G401 (cell line): ENCODE measurements around the gene ZNF581. TPM values are rescaled to one million over a fixed set of nuclear protein-coding genes. Genes with fewer than 3 reads are reported as not detected.

ENCODE experiments used
- DNase-seq: peaks from one replicate; pipeline ENCODE4 v3.0.0-alpha.2; 2015; ENCODE audit warnings: low spot score
- in situ Hi-C: cut with HindIII; loops from 2 replicates; pipeline ENCODE4 v1.10.0; 2016; ENCODE audit warnings: low sequenced_read_pairs, mixed read lengths
- total RNA-seq: library from RNA; depleted of rRNA; stranded (reverse); fragments of >200 nt; shearing (Covaris generic); gene quantifications from 2 replicates; pipeline ENCODE4 v1.2.3, GENCODE V29; 2014

The ZNF581 gene
- total RNA-seq, 1 experiment from 2014 or later: 31.0 TPM

DNA sequence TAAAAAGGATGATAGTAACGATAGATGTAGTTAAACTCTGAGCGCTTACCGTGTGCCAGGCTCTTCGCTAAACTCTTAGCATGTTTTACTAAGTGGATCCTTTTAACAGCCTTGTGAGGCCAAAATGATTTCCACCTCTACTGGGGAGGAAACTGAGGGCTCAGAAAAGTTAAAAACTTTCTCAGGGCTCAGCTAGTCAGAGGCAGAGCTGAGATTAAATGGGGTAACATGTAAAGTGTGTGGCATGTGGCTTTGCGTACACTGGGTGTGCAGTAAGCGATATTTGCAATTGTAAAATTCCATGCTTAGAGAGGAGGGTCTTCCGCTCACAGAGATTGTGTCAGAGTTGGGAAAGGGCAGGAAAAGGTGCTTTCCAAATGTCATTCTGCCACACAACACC, 13.1 kb downstream of the ZNF581 start:
- no peak for DNase-seq
- in situ Hi-C loops: no loop called here

- no peak for DNase-seq
- in situ Hi-C loops: no loop called here
Observed at GRCh38 chr19:55656988-55657747, 13.7 kb downstream of the ZNF581 start.

GRCh38 chr19:55658846-55659459, 15.5 kb downstream of the ZNF581 start:
- in situ Hi-C loops: no loop called here
- no peak for DNase-seq

DNA sequence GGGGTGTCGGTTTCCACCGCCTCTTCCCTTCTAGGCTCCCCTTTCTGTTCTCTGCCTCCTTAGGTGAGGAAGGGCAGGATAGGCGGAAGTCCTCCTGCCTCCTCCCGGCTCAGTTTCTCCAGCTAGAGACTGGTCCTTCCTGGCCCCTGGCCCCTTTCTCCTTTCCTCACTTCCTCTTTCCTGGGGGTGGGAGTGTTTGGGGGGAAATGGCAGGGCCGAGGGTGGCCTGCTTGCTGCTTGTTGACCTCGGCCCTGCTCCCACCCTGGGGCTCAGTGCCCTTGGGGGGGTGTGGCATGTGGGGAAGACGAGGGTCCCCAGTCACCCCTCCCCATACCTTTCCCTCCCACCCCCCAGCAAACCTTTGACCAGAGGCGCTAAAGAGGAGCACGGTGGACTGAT, 16.4 kb downstream of the ZNF581 start:
- in situ Hi-C loops: no loop called here
- DNase-seq: no peak

DNA sequence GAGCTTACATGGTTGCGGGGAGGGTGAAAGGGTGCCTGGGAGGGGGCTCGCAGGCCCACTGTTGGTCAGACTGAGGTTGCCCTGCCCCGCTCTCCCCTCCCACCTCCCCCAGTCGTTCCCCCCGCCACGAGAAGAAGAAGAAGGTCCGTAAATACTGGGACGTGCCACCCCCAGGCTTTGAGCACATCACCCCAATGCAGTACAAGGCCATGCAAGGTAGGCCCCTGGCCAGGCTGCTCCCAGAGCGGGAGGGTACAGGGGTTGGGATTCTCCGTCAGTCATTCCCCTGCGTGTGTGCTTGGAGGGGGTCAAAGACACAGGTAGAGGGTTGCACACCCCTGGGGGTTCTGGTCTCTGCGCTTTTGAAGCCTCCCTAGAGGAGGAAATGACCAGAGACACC, 17.0 kb downstream of the ZNF581 start:
- in situ Hi-C loops: no loop called here
- no peak for DNase-seq

DNA sequence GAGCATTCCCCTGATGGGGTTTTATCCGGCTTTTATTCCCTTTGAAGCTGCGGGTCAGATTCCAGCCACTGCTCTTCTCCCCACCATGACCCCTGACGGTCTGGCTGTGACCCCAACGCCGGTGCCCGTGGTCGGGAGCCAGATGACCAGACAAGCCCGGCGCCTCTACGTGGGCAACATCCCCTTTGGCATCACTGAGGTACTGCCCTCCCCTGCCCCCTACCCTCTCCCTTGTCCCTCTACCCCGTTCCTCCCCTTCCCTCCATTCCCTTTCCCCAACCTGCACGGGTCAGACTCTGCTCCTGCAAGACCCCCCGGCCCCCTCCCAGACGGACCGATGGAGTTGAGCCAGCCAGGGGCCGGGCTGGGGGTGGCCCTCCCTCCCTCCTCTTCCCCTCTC, 17.5 kb downstream of the ZNF581 start:
- DNase-seq: no peak
- in situ Hi-C loops: no loop called here

GRCh38 chr19:55661826-55662225, 18.4 kb downstream of the ZNF581 start:
- no peak for DNase-seq
- in situ Hi-C loops: no loop called here

DNA sequence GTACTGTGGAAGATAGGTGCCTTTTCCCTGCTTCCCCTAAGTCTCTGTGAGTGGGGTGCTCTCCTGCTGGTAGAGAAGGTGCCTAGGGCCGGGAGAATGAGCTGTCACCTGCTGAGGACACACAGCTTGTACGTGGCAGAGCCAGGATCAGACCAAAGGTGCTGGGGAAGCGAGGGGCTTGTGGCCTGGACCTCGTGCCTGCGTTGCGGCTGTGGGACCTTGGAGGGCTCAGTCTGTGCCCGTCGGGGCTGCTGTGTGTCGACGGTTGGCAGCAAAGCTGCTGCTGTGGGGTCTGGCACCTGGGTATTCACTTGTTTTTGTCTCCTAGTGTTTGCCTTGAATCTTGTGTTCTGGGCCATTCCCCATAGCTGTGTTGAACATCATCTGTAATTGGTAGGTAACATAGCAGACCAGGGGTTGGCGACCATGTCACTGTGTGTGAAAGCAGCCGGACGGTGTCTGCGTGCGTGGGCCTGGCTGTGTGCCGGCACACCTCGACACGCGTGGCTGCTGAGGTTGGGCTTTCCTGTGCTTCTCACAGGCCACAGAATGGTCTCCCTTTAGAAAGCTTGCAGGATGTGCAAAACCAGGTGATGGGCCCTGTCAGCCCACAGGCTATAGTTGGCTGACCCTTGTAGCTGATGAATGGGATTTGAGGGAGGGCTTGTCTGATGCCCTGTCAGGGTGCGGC, 20.5 kb downstream of the ZNF581 start:
- in situ Hi-C loops: no loop called here
- DNase-seq: no peak

GRCh38 chr19:55666343-55667005, 23.0 kb downstream of the ZNF581 start:
- in situ Hi-C loops: no loop called here
- no peak for DNase-seq

DNA sequence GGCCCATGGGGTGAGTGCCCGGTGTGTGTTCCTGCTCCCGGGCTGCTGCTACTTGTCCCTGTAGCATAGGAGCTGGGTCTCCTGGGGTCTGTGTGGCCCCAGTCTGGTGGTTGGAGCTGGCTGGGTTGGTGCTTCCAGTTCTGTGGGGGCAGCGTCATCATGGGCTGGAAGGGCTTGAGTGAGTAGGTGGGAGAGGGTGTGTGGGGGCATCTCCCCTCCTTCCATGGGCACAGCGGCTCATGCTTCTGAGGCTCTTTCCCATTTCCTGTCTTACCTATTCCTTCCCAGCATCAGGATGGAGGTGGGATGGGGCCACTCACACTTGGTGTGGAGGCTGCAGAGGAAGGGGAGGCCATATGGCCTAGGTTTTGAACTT, 23.5 kb downstream of the ZNF581 start:
- in situ Hi-C loops: no loop called here

DNA sequence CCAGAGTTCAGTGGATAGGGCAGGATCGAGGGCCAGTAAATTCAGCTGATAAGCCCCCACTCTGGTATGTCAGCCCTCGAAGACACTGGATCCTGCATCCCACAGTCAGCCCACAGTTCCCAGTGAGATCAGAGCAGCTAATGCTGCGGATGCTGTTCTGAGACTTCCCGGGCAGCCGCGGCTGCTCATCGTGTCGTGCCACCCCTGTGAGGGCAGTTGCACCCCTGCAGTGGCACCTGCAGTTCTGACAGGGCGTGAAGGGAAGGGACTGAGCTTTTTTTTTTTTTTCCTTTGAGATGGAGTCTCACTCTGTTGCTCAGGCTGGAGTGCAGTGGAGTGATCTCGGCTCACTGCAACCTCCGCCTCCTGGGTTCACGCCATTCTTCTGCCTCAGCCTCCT, 24.1 kb downstream of the ZNF581 start:
- DNase-seq: no peak
- in situ Hi-C loops: no loop called here

More for the DNA sequence above, 23.5 kb downstream of the ZNF581 start:
- no peak for DNase-seq

GRCh38 chr19:55667958-55668357, 24.5 kb downstream of the ZNF581 start:
- DNase-seq: no peak
- in situ Hi-C loops: no loop called here

DNA sequence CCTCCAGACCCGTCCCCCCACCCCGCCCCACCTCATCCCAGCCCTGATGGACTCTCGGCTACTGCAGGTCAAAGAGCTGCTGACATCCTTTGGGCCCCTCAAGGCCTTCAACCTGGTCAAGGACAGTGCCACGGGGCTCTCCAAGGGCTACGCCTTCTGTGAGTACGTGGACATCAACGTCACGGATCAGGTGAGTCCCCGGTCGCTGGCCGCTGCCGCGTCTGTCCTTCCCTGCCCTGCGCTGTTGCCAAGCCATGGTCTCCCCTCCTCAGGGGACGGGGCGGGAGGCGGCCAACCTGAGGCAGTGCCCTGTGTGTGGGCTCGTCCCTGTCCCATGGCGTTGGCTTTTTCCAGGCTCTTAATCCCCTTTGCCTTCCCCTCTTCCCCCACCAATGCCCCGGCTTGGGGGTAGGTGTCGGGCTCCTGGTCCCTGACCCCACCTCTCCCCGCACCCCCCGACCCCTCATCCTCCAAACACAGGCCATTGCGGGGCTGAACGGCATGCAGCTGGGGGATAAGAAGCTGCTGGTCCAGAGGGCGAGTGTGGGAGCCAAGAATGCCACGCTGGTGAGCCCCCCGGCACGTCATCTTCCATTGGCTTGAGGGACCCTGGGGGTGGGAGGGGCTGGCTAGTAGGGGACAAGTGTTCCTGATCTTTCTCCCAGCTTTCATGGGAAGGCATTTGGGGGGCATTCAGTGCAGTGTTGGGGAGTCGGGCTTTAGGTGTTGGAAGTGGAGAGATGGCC, 25.3 kb downstream of the ZNF581 start:
- in situ Hi-C loops: no loop called here
- no peak for DNase-seq

DNA sequence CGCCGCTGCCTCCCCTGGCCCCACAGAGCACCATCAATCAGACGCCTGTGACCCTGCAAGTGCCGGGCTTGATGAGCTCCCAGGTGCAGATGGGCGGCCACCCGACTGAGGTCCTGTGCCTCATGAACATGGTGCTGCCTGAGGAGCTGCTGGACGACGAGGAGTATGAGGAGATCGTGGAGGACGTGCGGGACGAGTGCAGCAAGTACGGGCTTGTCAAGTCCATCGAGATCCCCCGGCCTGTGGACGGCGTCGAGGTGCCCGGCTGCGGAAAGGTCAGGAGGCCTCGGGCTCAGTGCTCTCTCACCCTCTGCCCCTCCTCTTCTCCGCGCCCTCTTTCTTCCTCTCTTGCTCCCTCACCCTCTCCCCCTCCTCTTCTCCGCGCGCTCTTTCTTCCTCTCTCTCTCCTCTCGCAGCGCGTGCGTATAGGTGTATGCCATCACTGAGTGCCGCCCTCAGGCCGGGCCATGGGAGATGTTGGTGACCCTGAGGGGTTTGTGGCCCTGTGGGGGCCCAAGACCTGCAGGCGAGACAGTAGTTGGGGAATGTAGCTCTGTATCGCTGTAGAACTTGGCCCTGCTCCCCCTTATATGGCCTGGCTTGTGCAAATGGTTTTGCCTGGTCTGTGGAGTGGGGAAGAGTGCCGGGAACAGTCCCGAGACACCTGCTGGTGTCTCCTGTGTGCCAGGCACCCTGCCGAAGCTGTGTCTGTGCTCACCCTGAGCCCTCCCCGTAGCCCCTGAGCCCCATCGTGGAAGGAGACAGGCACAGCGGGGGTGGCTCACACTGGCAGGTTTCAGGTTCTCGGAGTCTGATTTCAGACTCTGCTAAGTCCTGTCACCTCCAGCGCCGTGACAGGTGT, 26.2 kb downstream of the ZNF581 start:
- peak; percentile 32 for DNase-seq
- in situ Hi-C loops: no loop called here

DNA sequence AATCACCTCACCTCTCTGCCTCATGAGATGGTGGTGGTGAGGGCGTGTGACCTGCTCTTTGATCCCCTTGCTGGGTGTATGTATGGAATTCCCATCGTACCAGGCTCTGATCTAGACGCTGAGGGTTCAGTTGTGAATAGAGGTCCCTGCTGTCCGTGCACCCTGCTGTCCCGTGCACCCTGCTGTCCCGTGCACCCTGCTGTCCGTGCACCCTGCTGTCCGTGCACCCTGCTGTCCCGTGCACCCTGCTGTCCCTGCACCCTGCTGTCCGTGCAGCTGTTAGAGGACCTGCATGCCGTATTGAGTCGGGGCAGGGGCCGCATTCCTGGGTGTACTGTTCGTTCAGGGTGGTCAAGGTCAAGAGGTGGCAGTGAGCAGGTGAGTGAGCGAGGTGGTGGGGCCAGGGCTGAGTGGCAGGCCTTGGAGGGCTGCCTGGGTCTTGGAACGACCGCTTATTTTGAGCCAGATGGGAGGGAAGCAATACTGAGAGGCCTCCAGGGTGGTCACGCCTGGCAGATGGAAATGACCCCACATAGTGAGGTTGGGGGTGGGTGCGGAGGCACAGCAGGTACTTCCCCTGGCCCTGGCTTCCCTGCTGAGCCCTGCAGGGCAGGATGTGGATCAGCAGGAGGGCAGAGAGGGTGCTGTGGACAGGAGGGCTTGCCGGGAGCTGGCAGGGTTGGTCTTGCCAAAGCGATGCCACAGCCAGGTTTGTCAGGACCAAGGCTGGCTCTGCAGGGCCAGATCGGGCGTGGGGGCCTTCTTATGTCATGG, 27.0 kb downstream of the ZNF581 start:
- peak; percentile 60 for DNase-seq
- in situ Hi-C loops: no loop called here

DNA sequence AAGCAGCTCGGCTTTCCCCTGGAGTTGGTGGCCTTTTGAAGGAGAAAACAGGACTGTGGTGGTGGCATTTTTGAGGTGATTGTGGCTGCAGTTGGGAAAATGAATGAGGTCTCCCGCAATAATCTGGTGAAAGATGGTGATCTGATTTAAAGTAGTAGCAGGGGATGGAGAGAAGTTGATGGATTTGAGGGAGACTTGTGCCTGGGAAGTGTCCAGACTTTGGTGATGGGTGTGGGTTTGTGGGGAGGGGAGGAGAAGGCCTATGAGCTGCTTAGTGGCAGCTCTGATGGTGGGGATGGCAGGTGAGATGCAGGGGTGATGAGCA, 27.6 kb downstream of the ZNF581 start:
- in situ Hi-C loops: no loop called here
- no peak for DNase-seq

GRCh38 chr19:55672418-55672817, 29.0 kb downstream of the ZNF581 start:
- no peak for DNase-seq
- in situ Hi-C loops: no loop called here

GRCh38 chr19:55673465-55673864, 30.0 kb downstream of the ZNF581 start:
- in situ Hi-C loops: no loop called here
- no peak for DNase-seq
